22Rv1 (cell line): ENCODE measurements around the gene GNG7.
"Not testable (repeated sequence)": the region's sequence is repeated elsewhere in the genome, so short reads cannot be mapped to it uniquely, and the experiment has no call there.

Experiments used
- H3K27ac ChIP-seq: fragments of 450-650 bp; 2 replicates; pipeline ENCODE4 v1.5.1; 2017
- CTCF ChIP-seq: fragments of 450-650 bp; IDR thresholded peaks from 2 replicates; pipeline ENCODE4 v1.5.1; 2017; ENCODE audit warnings: mild to moderate bottlenecking
- ZFX ChIP-seq: fragments of 450-650 bp; IDR thresholded peaks from 2 replicates; pipeline ENCODE4 v1.6.1; 2017; ENCODE audit warnings: antibody characterized with exemption, borderline replicate concordance

GNG7 gene

GRCh38 chr19:2543463-2544442, 158.7 kb downstream of the GNG7 start:
- peak overlapping the region; percentile 94 for H3K27ac ChIP-seq
- no peak for TF ChIP-seq ZFX
- TF ChIP-seq CTCF, result peak; percentile 25; the same call in 1 of the 2 replicates

- H3K27ac ChIP-seq, result peak overlapping the region; percentile 94
Observed at GRCh38 chr19:2543072-2543462, 159.4 kb downstream of the GNG7 start.

GRCh38 chr19:2542341-2543069, 160.0 kb downstream of the GNG7 start:
- TF ChIP-seq ZFX (no peak), CTCF (no peak)
- peak overlapping the region; percentile 94 for H3K27ac ChIP-seq

- TF ChIP-seq ZFX, result no peak
- no peak for TF ChIP-seq CTCF
- peak overlapping the region; percentile 30; the same call in 1 of the 2 replicates for H3K27ac ChIP-seq
Observed at GRCh38 chr19:2540646-2541454, 161.6 kb downstream of the GNG7 start.

- 0 out of 2 replicates have a peak overlapping the region, but pooled peaks have one; percentile 30 for H3K27ac ChIP-seq
- no peak for TF ChIP-seq CTCF
- TF ChIP-seq ZFX, result no peak
Observed at GRCh38 chr19:2540251-2540645, 162.2 kb downstream of the GNG7 start.

- no peak for TF ChIP-seq CTCF
- no peak for TF ChIP-seq ZFX
- H3K27ac ChIP-seq, result no peak overlapping the region
Observed at GRCh38 chr19:2538096-2538757, 164.3 kb downstream of the GNG7 start.

- not testable (repeated sequence) for H3K27ac ChIP-seq
Observed at GRCh38 chr19:2537584-2537983, 164.9 kb downstream of the GNG7 start.
